GM19238 (cell line): ENCODE data around the gene ULK4.

Experiments
- DNase-seq: peaks from one replicate; pipeline ENCODE4 v3.0.0; 2011; ENCODE audit warnings: low spot score; ENCODE audit not compliant: insufficient read length

Gene ULK4

GRCh38 chr3:41236228-41236627, 725.7 kb downstream of the ULK4 start:
- DNase-seq: no peak

GRCh38 chr3:41234823-41235721, 726.8 kb downstream of the ULK4 start:
- DNase-seq: no peak

- DNase-seq: no peak
Measured at GRCh38 chr3:41224120-41224806, 737.6 kb downstream of the ULK4 start.

- DNase-seq: no peak
Measured at GRCh38 chr3:41223691-41224090, 738.2 kb downstream of the ULK4 start.

- DNase-seq: no peak
Measured at GRCh38 chr3:41223078-41223477, 738.8 kb downstream of the ULK4 start.

- no peak for DNase-seq
Measured at GRCh38 chr3:41222501-41222900, 739.4 kb downstream of the ULK4 start.

GRCh38 chr3:41222012-41222411, 739.9 kb downstream of the ULK4 start:
- DNase-seq: no peak

- DNase-seq: no peak
Measured at GRCh38 chr3:41220906-41221677, 740.8 kb downstream of the ULK4 start.

GRCh38 chr3:41219424-41219823, 742.5 kb downstream of the ULK4 start:
- DNase-seq: no peak

- no peak for DNase-seq
Measured at GRCh38 chr3:41216993-41217392, 744.9 kb downstream of the ULK4 start.

- no peak for DNase-seq
Measured at GRCh38 chr3:41216422-41216821, 745.5 kb downstream of the ULK4 start.

- no peak for DNase-seq
Measured at GRCh38 chr3:41213588-41213987, 748.3 kb downstream of the ULK4 start.

GRCh38 chr3:41212088-41212487, 749.8 kb downstream of the ULK4 start:
- no peak for DNase-seq

- DNase-seq: no peak
Measured at GRCh38 chr3:41210966-41211365, 750.9 kb downstream of the ULK4 start.

GRCh38 chr3:41209646-41210045, 752.3 kb downstream of the ULK4 start:
- no peak for DNase-seq

- no peak for DNase-seq
Measured at GRCh38 chr3:41208507-41209220, 753.2 kb downstream of the ULK4 start.

GRCh38 chr3:41207355-41207754, 754.5 kb downstream of the ULK4 start:
- no peak for DNase-seq

GRCh38 chr3:41205591-41205990, 756.3 kb downstream of the ULK4 start:
- no peak for DNase-seq

GRCh38 chr3:41204369-41204768, 757.5 kb downstream of the ULK4 start:
- no peak for DNase-seq

- DNase-seq: no peak
Measured at GRCh38 chr3:41202834-41203345, 759.0 kb downstream of the ULK4 start.
